NCI-H510A (cell line): ENCODE data around the gene DDX6.
"Not testable (repeated sequence)": the region's sequence is repeated elsewhere in the genome, so short reads cannot be mapped to it uniquely, and the experiment has no call there.

Experiments
- DNase-seq: peaks from one replicate; lab custom pipeline; 2025; lab: John Stamatoyannopoulos, UW

The DDX6 gene

GRCh38 chr11:118791111-118791960 is at the start of gene DDX6:
Gene DDX6 (minus strand): TSS chr11:118791164. CDS start chr11:118786251, 4,913 bp downstream.
- DNase-seq: peak; percentile 88

- no peak for DNase-seq
Observed at GRCh38 chr11:118838905-118839553, 48.1 kb upstream of the DDX6 start.

- no peak for DNase-seq
Observed at GRCh38 chr11:118837868-118838267, 46.9 kb upstream of the DDX6 start.

- DNase-seq: no peak
Observed at GRCh38 chr11:118834427-118835028, 43.6 kb upstream of the DDX6 start.

- no peak for DNase-seq
Observed at GRCh38 chr11:118827118-118827517, 36.2 kb upstream of the DDX6 start.

GRCh38 chr11:118822936-118823510 is 32.1 kb upstream of the DDX6 start:
- DNase-seq: not testable (repeated sequence)

GRCh38 chr11:118820412-118821357 is 29.7 kb upstream of the DDX6 start:
- DNase-seq: peak; percentile 40

- DNase-seq: not testable (repeated sequence)
Observed at GRCh38 chr11:118820025-118820379, 29.0 kb upstream of the DDX6 start.

GRCh38 chr11:118819334-118820024 is 28.5 kb upstream of the DDX6 start:
- DNase-seq: no peak

- no peak for DNase-seq
Observed at GRCh38 chr11:118818130-118818529, 27.2 kb upstream of the DDX6 start.

- no peak for DNase-seq
Observed at GRCh38 chr11:118813551-118813950, 22.6 kb upstream of the DDX6 start.

- DNase-seq: no peak
Observed at GRCh38 chr11:118812485-118812884, 21.5 kb upstream of the DDX6 start.

- DNase-seq: no peak
Observed at GRCh38 chr11:118807800-118808778, 17.1 kb upstream of the DDX6 start.

GRCh38 chr11:118806400-118806799 is 15.4 kb upstream of the DDX6 start:
- DNase-seq: no peak

- no peak for DNase-seq
Observed at GRCh38 chr11:118804094-118804493, 13.1 kb upstream of the DDX6 start.

GRCh38 chr11:118799372-118799771 is 8.4 kb upstream of the DDX6 start:
- no peak for DNase-seq

- no peak for DNase-seq
Observed at GRCh38 chr11:118797510-118797909, 6.5 kb upstream of the DDX6 start.

- peak; percentile 75 for DNase-seq
Observed at GRCh38 chr11:118792570-118793124, 1.7 kb upstream of the DDX6 start.

GRCh38 chr11:118791961-118792569 is 1.1 kb upstream of the DDX6 start:
- DNase-seq: no peak
